ENCODE measurements around the gene SHISAL1.

Gene SHISAL1

GRCh38 chr22:44357966-44358465, 45.3 kb upstream of the SHISAL1 start:
- no peak for TF ChIP-seq ZFX (IDR thresholded peaks at IDR 0.05; ENCODE audit: borderline replicate concordance)
- no peak for TF ChIP-seq CTCF (IDR thresholded peaks at IDR 0.05)
- H3K27ac ChIP-seq: no peak overlapping the region

- TF ChIP-seq ZFX (IDR thresholded peaks at IDR 0.05; ENCODE audit: borderline replicate concordance): no peak
- no peak for TF ChIP-seq CTCF (IDR thresholded peaks at IDR 0.05)
- no peak overlapping the region for H3K27ac ChIP-seq
Observed at GRCh38 chr22:44357296-44357965, 44.7 kb upstream of the SHISAL1 start.

- TF ChIP-seq CTCF (IDR thresholded peaks at IDR 0.05): no peak
- no peak for TF ChIP-seq ZFX (IDR thresholded peaks at IDR 0.05; ENCODE audit: borderline replicate concordance)
- no peak overlapping the region for H3K27ac ChIP-seq
Observed at GRCh38 chr22:44355716-44356070, 42.9 kb upstream of the SHISAL1 start.

- TF ChIP-seq CTCF (IDR thresholded peaks at IDR 0.05) (no peak), ZFX (IDR thresholded peaks at IDR 0.05; ENCODE audit: borderline replicate concordance) (no peak)
- no peak overlapping the region for H3K27ac ChIP-seq
Observed at GRCh38 chr22:44354288-44354687, 41.5 kb upstream of the SHISAL1 start.

- no peak overlapping the region for H3K27ac ChIP-seq
- TF ChIP-seq ZFX (IDR thresholded peaks at IDR 0.05; ENCODE audit: borderline replicate concordance) (no peak), CTCF (IDR thresholded peaks at IDR 0.05) (no peak)
Observed at GRCh38 chr22:44353041-44353440, 40.3 kb upstream of the SHISAL1 start.

- TF ChIP-seq CTCF (IDR thresholded peaks at IDR 0.05) (no peak), ZFX (IDR thresholded peaks at IDR 0.05; ENCODE audit: borderline replicate concordance) (no peak)
- H3K27ac ChIP-seq: no peak overlapping the region
Observed at GRCh38 chr22:44352378-44353035, 39.8 kb upstream of the SHISAL1 start.

GRCh38 chr22:44351685-44352377, 39.1 kb upstream of the SHISAL1 start:
- TF ChIP-seq CTCF (IDR thresholded peaks at IDR 0.05): no peak
- TF ChIP-seq ZFX (IDR thresholded peaks at IDR 0.05; ENCODE audit: borderline replicate concordance): no peak
- no peak overlapping the region for H3K27ac ChIP-seq

Data from 22Rv1 (cell line).